Mesendoderm (in vitro differentiated cells): Measurements from ENCODE around the gene PREX1.

Source experiments
- DNase-seq: peaks from one replicate; pipeline ENCODE4 v3.0.0; 2013
- H2AK5ac ChIP-seq: 2 replicates; pipeline ENCODE4 v1.6.1; 2013; ENCODE audit warnings: low read length, inconsistent platforms
- H2BK120ac ChIP-seq: 2 replicates; pipeline ENCODE4 v1.6.1; 2013; ENCODE audit warnings: low read depth, mild to moderate bottlenecking, low read length, moderate library complexity, mixed read lengths
- H2BK15ac ChIP-seq: replicated peaks from 2 replicates; pipeline ENCODE4 v1.6.1; 2013; ENCODE audit warnings: low read depth, mild to moderate bottlenecking, moderate library complexity
- H2BK5ac ChIP-seq: 2 replicates; pipeline ENCODE4 v1.6.1; 2013; ENCODE audit warnings: low read length, inconsistent platforms
- H3K18ac ChIP-seq: 2 replicates; pipeline ENCODE4 v1.6.1; 2013; ENCODE audit warnings: mild to moderate bottlenecking, low read length, mixed read lengths
- H3K23ac ChIP-seq: one replicate; pipeline ENCODE4 v1.6.1; 2013; ENCODE audit warnings: low read length
- H3K27ac ChIP-seq: 2 replicates; pipeline ENCODE4 v1.5.1; 2013; ENCODE audit warnings: low read depth, mild to moderate bottlenecking, inconsistent platforms, low read length, moderate library complexity
- H3K27me3 ChIP-seq: 2 replicates; pipeline ENCODE4 v1.6.1; 2013; ENCODE audit warnings: low read length, control low read depth, mild to moderate bottlenecking, inconsistent platforms; ENCODE audit not compliant: insufficient read depth, poor library complexity
- H3K36me3 ChIP-seq: 2 replicates; pipeline ENCODE4 v1.6.1; 2013; ENCODE audit warnings: low read length, inconsistent platforms; ENCODE audit not compliant: control insufficient read depth, insufficient read depth
- H3K4ac ChIP-seq: one replicate; pipeline ENCODE4 v1.6.1; 2013; ENCODE audit warnings: low read depth, mild to moderate bottlenecking, low read length, moderate library complexity
- H3K4me1 ChIP-seq: 2 replicates; pipeline ENCODE4 v1.6.1; 2013; ENCODE audit warnings: low read depth, low read length, inconsistent platforms; ENCODE audit not compliant: control insufficient read depth
- H3K4me2 ChIP-seq: 2 replicates; pipeline ENCODE4 v1.6.1; 2013; ENCODE audit warnings: low read length
- H3K4me3 ChIP-seq: 2 replicates; pipeline ENCODE4 v1.5.1; 2013; ENCODE audit warnings: mild to moderate bottlenecking, low read length
- H3K56ac ChIP-seq: one replicate; pipeline ENCODE4 v1.6.1; 2013; ENCODE audit warnings: low read length
- H3K79me1 ChIP-seq: 2 replicates; pipeline ENCODE4 v1.6.1; 2013; ENCODE audit warnings: low read length, inconsistent platforms
- H3K79me2 ChIP-seq: 2 replicates; pipeline ENCODE4 v1.6.1; 2013; ENCODE audit warnings: mild to moderate bottlenecking, low read length; ENCODE audit not compliant: control insufficient read depth, insufficient read depth
- H3K9ac ChIP-seq: 2 replicates; pipeline ENCODE4 v1.6.1; 2013; ENCODE audit warnings: low read length, inconsistent platforms
- H4K5ac ChIP-seq: one replicate; pipeline ENCODE4 v1.6.1; 2013; ENCODE audit warnings: low read length
- H4K8ac ChIP-seq: one replicate; pipeline ENCODE4 v1.6.1; 2013; ENCODE audit warnings: low read depth, mild to moderate bottlenecking, control low read depth, low read length, moderate library complexity
- WGBS: extraction: QIAGEN DNeasy Blood & Tissue Kit; methylation state at CpG from one replicate; pipeline ENCODE4 v1.1.7; 2013; ENCODE audit warnings: low lambda C conversion rate, missing lambda C conversion rate; ENCODE audit not compliant: insufficient coverage; ENCODE audit errors: extremely low coverage; 5-methylcytosine and 5-hydroxymethylcytosine counted together

PREX1 gene

DNA sequence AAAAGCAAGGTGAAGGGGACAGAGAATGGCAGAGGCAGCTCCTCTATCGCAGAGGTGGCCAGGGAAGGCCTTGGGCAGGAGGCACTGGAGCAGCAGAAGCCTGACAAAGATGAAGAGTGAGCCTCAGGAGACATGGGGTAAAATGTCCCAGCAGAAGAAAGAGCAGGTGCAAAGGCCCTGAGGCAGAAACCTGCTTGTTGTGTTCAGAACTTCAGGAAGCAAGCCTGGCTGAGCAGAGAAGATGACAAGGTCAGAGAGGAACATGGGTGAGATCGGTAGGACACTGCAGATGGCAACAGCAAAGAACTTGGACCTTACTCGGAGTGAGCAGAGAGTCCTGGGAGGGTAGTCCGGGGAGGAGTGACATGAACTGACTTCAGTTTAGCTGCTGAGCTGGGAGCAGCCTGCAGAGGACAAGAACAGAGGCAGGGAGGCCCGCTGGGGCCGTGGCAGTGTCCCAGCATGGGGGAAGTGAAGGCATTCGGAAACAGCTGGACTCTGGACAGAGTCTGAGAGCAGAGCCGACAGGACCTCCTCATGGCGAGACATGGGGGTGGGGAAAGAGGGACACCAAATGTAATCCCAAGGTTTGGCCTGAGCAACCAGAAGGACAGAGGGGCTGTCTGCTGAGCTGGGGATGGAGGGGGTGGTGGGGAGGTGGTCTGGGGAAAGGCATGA, 106.3 kb downstream of the PREX1 start:
- Histone ChIP-seq H3K4me1 (no peaks in the 10 kb centered on the region), H3K36me3 (peaks cover 9% of the 10 kb centered on the region), H3K27me3 (no peaks in the 10 kb centered on the region), H3K18ac (no peak overlapping the region), H3K23ac (no peak overlapping the region), H2AK5ac (no peak overlapping the region), H3K27ac (no peak overlapping the region), H4K5ac (no peak overlapping the region), H3K9ac (no peak overlapping the region), H3K56ac (no peak overlapping the region), H3K4ac (no peak overlapping the region), H4K8ac (no peak overlapping the region), H3K79me2 (no peaks in the 10 kb centered on the region), H2BK120ac (no peak overlapping the region), H3K4me2 (no peak overlapping the region), H3K4me3 (no peak overlapping the region), H2BK15ac (no peak overlapping the region), H2BK5ac (no peak overlapping the region), H3K79me1 (peaks cover 27% of the 10 kb centered on the region)
- WGBS: no CpG with 5 or more reads among the region's 9 CpGs
- no peak for DNase-seq

DNA sequence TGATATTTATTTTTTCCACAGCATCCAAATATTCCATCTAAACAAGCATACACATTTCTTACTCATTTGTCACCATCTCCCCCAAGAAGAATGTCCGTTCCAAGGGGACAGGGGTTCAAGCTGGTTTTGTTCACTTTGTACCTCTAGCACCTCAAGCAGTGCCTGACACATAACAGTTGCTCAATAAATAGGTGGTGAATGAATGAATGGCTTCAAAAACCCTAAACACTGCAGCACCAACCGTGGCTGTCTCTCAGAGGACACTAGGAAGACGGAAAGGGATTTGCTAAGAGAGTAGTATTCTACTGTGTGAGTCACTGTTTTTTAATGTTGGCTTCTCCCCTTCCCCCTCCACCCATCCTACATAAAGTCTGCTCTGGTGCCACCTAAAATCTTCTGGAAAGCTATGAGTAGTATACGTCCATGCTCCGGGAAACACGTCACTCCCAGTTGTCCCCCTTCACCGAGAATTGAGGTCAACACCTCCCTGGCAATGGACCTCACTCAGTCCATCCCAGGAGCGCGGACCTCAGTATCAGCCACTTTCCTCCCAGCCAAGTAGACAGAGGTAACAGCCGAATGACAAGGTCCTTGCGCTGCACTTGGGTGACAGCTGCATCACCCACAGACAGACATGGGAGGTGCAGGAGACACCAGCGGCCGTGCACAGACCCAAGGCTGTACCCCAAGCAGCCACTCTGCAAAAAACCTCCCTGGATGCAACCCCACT, 107.4 kb downstream of the PREX1 start:
- H3K27ac ChIP-seq: no peak overlapping the region

DNA sequence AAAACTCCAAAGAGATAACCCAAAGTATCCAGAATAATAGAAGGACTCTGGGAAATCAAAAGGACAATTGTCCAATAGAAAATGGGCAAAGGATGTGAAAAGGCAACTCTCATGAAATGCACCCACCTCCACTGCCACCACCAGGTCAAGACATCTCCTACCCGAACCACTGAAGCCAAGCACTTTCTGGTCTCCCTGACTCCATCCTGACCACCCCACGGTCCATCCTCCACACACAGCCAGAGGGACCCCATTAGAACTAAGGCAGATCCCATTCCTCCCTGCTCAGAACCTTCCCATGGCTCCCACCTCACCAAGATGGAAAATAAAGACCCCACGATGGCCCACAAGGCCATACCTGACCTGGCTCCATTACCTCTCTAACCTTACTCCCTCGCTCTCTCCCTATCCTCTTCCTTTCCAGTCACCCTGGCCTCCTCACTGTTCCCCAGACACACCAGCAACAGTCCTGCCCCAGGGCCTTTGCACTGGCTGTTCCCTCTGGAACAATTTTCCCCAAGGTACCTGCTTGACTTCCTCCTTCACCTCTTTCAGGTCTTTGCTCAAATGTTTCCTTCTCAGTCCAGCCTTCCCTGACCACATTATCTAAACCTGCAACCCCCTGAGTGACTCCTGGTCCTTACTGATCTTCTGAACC, 108.1 kb downstream of the PREX1 start:
- H2BK5ac ChIP-seq: no peak overlapping the region
- no peak overlapping the region for H2BK15ac ChIP-seq
- no CpG with 5 or more reads among the region's 4 CpGs for WGBS
- H3K23ac ChIP-seq: no peak overlapping the region
- H3K18ac ChIP-seq: no peak overlapping the region
- no peaks in the 10 kb centered on the region for H3K79me2 ChIP-seq
- no peak overlapping the region for H3K9ac ChIP-seq
- no peaks in the 10 kb centered on the region for H3K4me1 ChIP-seq
- H4K8ac ChIP-seq: no peak overlapping the region
- no peak overlapping the region for H3K56ac ChIP-seq
- no peak overlapping the region for H3K27ac ChIP-seq
- no peak for DNase-seq
- H3K27me3 ChIP-seq: no peaks in the 10 kb centered on the region
- H3K4me3 ChIP-seq: no peak overlapping the region
- H3K4me2 ChIP-seq: no peak overlapping the region
- H3K4ac ChIP-seq: no peak overlapping the region
- no peak overlapping the region for H2BK120ac ChIP-seq
- H3K36me3 ChIP-seq: peaks cover 4% of the 10 kb centered on the region
- no peak overlapping the region for H4K5ac ChIP-seq
- H2AK5ac ChIP-seq: no peak overlapping the region
- H3K79me1 ChIP-seq: peaks cover 33% of the 10 kb centered on the region

More for the DNA sequence above, 107.4 kb downstream of the PREX1 start:
- H3K27me3 ChIP-seq: no peaks in the 10 kb centered on the region
- no peak for DNase-seq
- no peak overlapping the region for H3K4ac ChIP-seq
- peaks cover 4% of the 10 kb centered on the region for H3K36me3 ChIP-seq
- no peak overlapping the region for H2BK15ac ChIP-seq
- no CpG with 5 or more reads among the region's 13 CpGs for WGBS
- H3K79me2 ChIP-seq: no peaks in the 10 kb centered on the region
- no peak overlapping the region for H2BK5ac ChIP-seq
- no peaks in the 10 kb centered on the region for H3K4me1 ChIP-seq
- no peak overlapping the region for H4K5ac ChIP-seq
- H3K4me2 ChIP-seq: no peak overlapping the region
- H3K18ac ChIP-seq: no peak overlapping the region
- H3K9ac ChIP-seq: no peak overlapping the region
- H2AK5ac ChIP-seq: no peak overlapping the region
- H4K8ac ChIP-seq: no peak overlapping the region
- H3K56ac ChIP-seq: no peak overlapping the region
- H3K79me1 ChIP-seq: peaks cover 30% of the 10 kb centered on the region
- H2BK120ac ChIP-seq: no peak overlapping the region
- no peak overlapping the region for H3K23ac ChIP-seq
- H3K4me3 ChIP-seq: no peak overlapping the region

DNA sequence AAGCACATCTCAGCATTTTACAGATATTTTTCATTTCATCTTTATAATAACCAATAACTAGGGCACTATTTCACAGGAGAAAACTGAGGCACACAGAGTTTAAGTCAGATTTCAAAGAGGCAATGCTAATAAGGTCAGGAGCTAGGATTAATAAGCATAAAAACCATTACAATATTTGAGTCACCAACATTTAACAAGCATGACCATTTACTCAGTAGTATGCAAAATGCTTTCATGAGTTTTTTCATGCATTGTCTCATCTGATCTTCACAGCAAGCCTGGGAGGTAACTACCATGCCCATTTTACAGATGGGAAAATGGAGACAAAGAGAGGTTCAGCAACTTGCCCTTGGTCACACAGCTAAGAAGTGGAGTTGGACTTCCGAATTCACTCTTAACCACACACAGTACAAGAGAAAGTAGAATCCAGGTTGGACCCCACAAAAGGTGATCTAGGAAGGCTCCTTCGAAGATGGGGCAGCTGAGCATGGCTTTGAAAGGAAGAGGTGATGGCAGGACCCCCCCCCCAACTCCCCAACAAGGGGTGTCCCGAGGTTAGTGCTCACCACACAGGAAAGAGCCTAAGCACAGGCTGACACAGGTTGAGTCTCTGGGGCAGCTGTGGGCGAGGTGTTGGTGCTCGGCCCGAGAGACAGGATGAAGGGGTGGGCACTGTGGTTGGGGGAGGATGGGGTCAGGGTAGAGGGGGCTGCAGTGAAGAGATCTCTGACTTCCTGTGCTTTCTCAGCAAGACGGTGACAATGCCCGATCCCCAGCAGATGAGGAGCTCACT, 108.8 kb downstream of the PREX1 start:
- peaks cover 4% of the 10 kb centered on the region for H3K36me3 ChIP-seq

DNA sequence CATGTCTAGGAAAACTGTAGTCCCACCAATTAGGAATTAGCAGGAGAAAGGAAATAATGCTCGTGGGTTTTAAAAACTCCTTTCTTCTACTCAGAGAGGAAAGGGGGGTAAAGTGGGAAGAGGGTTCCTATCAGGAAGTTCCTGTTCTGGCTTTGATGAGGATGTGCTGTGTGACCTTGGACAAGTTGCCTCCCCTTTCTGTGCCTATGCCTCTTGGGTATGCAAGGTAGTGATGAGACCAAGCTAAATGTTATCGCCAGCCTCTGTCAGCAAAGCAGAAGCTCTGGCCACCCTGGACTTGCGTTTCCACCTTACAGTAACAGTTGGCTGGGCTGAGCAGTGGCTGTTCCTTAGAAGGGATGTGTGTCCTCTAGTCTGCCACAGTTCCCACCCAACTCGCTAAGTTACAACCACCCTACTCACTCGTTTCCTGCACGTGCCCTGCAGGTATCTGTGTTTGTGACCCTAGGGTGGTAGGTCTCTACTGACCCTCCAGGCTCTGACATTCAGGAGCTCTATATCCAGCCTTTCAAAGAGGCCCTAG, 110.0 kb downstream of the PREX1 start:
- Histone ChIP-seq H3K79me2 (no peaks in the 10 kb centered on the region), H3K27ac (no peak overlapping the region), H3K4me2 (no peak overlapping the region), H3K56ac (no peak overlapping the region), H4K8ac (no peak overlapping the region), H3K79me1 (peaks cover 32% of the 10 kb centered on the region), H3K4me3 (no peak overlapping the region), H3K4ac (no peak overlapping the region), H3K4me1 (no peaks in the 10 kb centered on the region), H2AK5ac (no peak overlapping the region), H3K23ac (no peak overlapping the region), H3K18ac (no peak overlapping the region), H3K9ac (no peak overlapping the region), H3K36me3 (peaks cover 4% of the 10 kb centered on the region), H2BK5ac (no peak overlapping the region), H4K5ac (no peak overlapping the region), H2BK15ac (no peak overlapping the region), H3K27me3 (no peaks in the 10 kb centered on the region), H2BK120ac (no peak overlapping the region)
- no CpG with 5 or more reads among the region's 6 CpGs for WGBS
- no peak for DNase-seq

More for the DNA sequence above, 108.8 kb downstream of the PREX1 start:
- Histone ChIP-seq H3K18ac (no peak overlapping the region), H4K8ac (no peak overlapping the region), H4K5ac (no peak overlapping the region), H3K4me3 (no peak overlapping the region), H3K27me3 (no peaks in the 10 kb centered on the region), H2BK120ac (no peak overlapping the region), H3K23ac (no peak overlapping the region), H2BK5ac (no peak overlapping the region), H3K79me1 (peaks cover 32% of the 10 kb centered on the region), H3K4ac (no peak overlapping the region), H2AK5ac (no peak overlapping the region), H3K9ac (no peak overlapping the region), H3K4me2 (no peak overlapping the region), H3K4me1 (no peaks in the 10 kb centered on the region), H3K56ac (no peak overlapping the region), H3K27ac (no peak overlapping the region), H3K79me2 (no peaks in the 10 kb centered on the region), H2BK15ac (no peak overlapping the region)
- WGBS: no CpG with 5 or more reads among the region's 8 CpGs
- DNase-seq: no peak
